Ovary (tissue), 9 donors: ENCODE measurements around the gene LDLRAD4. TPM values are rescaled to one million over a fixed set of nuclear protein-coding genes. Genes with fewer than 3 reads are reported as not detected.

ENCODE experiments used
- DNase-seq, 5 donors: peaks; one replicate each; pipeline ENCODE4 v3.0.0-alpha.2; 2019 to 2020
- H3K27ac ChIP-seq, 2 donors: fragments of 200-600 bp; one replicate each; pipeline versions ENCODE4 v1.5.1 to v1.8.0; 2019 to 2022
- H3K27me3 ChIP-seq: fragments of 200-600 bp; one replicate; pipeline ENCODE4 v1.8.0; 2022
- H3K36me3 ChIP-seq: fragments of 200-600 bp; sonication (generic); one replicate; pipeline ENCODE4 v1.5.1; 2019
- H3K4me1 ChIP-seq: one replicate; pipeline ENCODE4 v1.8.1; 2013; ENCODE audit warnings: mild to moderate bottlenecking, moderate library complexity; ENCODE audit not compliant: insufficient read depth
- H3K4me3 ChIP-seq: fragments of 200-600 bp; sonication (generic); one replicate; pipeline ENCODE4 v1.5.1; 2017
- H3K9me3 ChIP-seq, 2 donors: fragments of 200-600 bp in 1 of 2; sonication (generic) in 1 of 2; one replicate each; pipeline versions ENCODE4 v1.5.1 to v1.8.1; 2013 to 2019; ENCODE audit warnings: mild to moderate bottlenecking in 1 of 2, moderate library complexity in 1 of 2
- CTCF ChIP-seq, 3 donors: fragments of 450-650 bp in 2 of 3; fragments of 200-600 bp in 1 of 3; IDR thresholded peaks; one replicate each; pipeline versions ENCODE4 v1.5.1 to v1.8.0; 2016 to 2022; ENCODE audit warnings: antibody characterized with exemption in 3 of 3, mild to moderate bottlenecking in 1 of 3
- EP300 ChIP-seq: sonication (generic); formaldehyde crosslinking; IDR thresholded peaks from one replicate; pipeline ENCODE4 v1.6.1; 2017; ENCODE audit warnings: antibody characterized with exemption
- POLR2A ChIP-seq: fragments of 450-650 bp; IDR thresholded peaks from one replicate; pipeline ENCODE4 v1.6.1; 2017; ENCODE audit warnings: antibody characterized with exemption, mild to moderate bottlenecking, moderate library complexity
- WGBS, 3 donors: extraction: QIAGEN DNeasy Blood & Tissue Kit in 1 of 3; methylation state at CpG; one replicate each; pipeline versions ENCODE4 v1.1.5 to v1.1.7; 2013 to 2017; 5-methylcytosine and 5-hydroxymethylcytosine counted together
- intact Hi-C, 4 donors: fragments of 100-400 bp; cut with DNase I; formaldehyde crosslinking; loops; one replicate each; pipeline versions ENCODE4 v1.11.0 to v1.15.1; 2022 to 2023
- polyA plus RNA-seq, 2 donors: library from polyadenylated mRNA; stranded (reverse); fragments of 200-250 nt in 1 of 2; fragments of 350-450 nt in 1 of 2; fragmentation: Illumina TruSeq in 1 of 2; extraction: RNeasy Lipid Tissue Mini Kit (QIAGEN cat#74804) in 1 of 2; gene quantifications; one replicate each; pipeline ENCODE4 v1.2.3, GENCODE V29; 2013 to 2014
- total RNA-seq, 7 donors: library from RNA; depleted of rRNA in 2 of 7; stranded (reverse); fragments of >200 nt in 2 of 7; fragmentation: NEBNext Ultra II Directional in 3 of 7; extraction: Animal tissue kit (Norgen Biotek cat#: 25700) in 3 of 7; gene quantifications; one replicate each; pipeline versions ENCODE4 v1.1.0 to v1.2.4, GENCODE V29; 2016 to 2023
- donor health status: DM: no; HTN: no; CAD: no; lungs with moderate emphysema.
- donor health status: DM: no; HTN: no; CAD: no.
- donor health status: Bipolar disorder and iron deficiency.
- donor health status: DM: yes; HTN: yes; CAD: no.
- donor health status: DM: no; HTN: no; CAD: no.
- donor health status: DM: yes; HTN: yes; CAD: no.

LDLRAD4 gene
- total and polyA plus RNA-seq, 9 donors, result 2.3 to 31.6 (median 8.3) TPM

- intact Hi-C loops, result no loop called here
- 82 to 90% (median 86%) methylated on average over 6 of the region's 6 CpGs for WGBS, 3 donors
- Histone ChIP-seq H3K27me3 (no peaks in the 10 kb centered on the region), H3K27ac (no peak overlapping the region), H3K4me1 (no peaks in the 10 kb centered on the region), H3K4me3 (no peak overlapping the region), H3K9me3 (no peaks in the 10 kb centered on the region), H3K36me3 (no peaks in the 10 kb centered on the region)
- DNase-seq, result no peak
- TF ChIP-seq EP300 (no peak), POLR2A (no peak), CTCF (IDR thresholded peaks at IDR 0.05) (no peak)
Observed at GRCh38 chr18:13576598-13576997, 358.0 kb downstream of the LDLRAD4 start.

GRCh38 chr18:13577091-13577697 is 358.6 kb downstream of the LDLRAD4 start:
- no peaks in the 10 kb centered on the region for H3K4me1 ChIP-seq
- no peak for DNase-seq
- H3K27ac ChIP-seq, result no peak overlapping the region
- H3K36me3 ChIP-seq, result no peaks in the 10 kb centered on the region
- WGBS, 3 donors, result 71 to 79% (median 79%) methylated on average over 10 of the region's 10 CpGs
- no peaks in the 10 kb centered on the region for H3K27me3 ChIP-seq
- H3K9me3 ChIP-seq, result no peaks in the 10 kb centered on the region
- TF ChIP-seq EP300 (no peak), POLR2A (no peak), CTCF (IDR thresholded peaks at IDR 0.05) (no peak)
- intact Hi-C loops, result no loop called here
- no peak overlapping the region for H3K4me3 ChIP-seq

- Histone ChIP-seq H3K4me3 (no peak overlapping the region), H3K4me1 (no peaks in the 10 kb centered on the region), H3K27me3 (no peaks in the 10 kb centered on the region), H3K27ac (no peak overlapping the region), H3K36me3 (no peaks in the 10 kb centered on the region), H3K9me3 (no peaks in the 10 kb centered on the region)
- WGBS, 3 donors, result 77 to 84% (median 78%) methylated on average over 3 of the region's 3 CpGs
- no peak for DNase-seq
- intact Hi-C loops, result no loop called here
- TF ChIP-seq EP300, result no peak
- no peak for TF ChIP-seq POLR2A
- TF ChIP-seq CTCF (IDR thresholded peaks at IDR 0.05), result no peak
Observed at GRCh38 chr18:13577781-13578180, 359.2 kb downstream of the LDLRAD4 start.

GRCh38 chr18:13578400-13578799 is 359.8 kb downstream of the LDLRAD4 start:
- 77 to 89% (median 78%) methylated on average over 6 of the region's 6 CpGs for WGBS, 3 donors
- Histone ChIP-seq H3K27ac (no peak overlapping the region), H3K4me1 (no peaks in the 10 kb centered on the region)

More at GRCh38 chr18:13578400-13578799, 359.8 kb downstream of the LDLRAD4 start:
- H3K27me3 ChIP-seq, result no peaks in the 10 kb centered on the region
- no peak for DNase-seq
- intact Hi-C loops, result no loop called here
- H3K9me3 ChIP-seq, result no peaks in the 10 kb centered on the region
- H3K36me3 ChIP-seq, result no peaks in the 10 kb centered on the region
- no peak overlapping the region for H3K4me3 ChIP-seq
- TF ChIP-seq EP300 (no peak), CTCF (IDR thresholded peaks at IDR 0.05) (no peak), POLR2A (no peak)
